ENCODE results near the gene XPR1.

Gene XPR1

GRCh38 chr1:180906511-180906910 lies 274.7 kb downstream of the XPR1 start:
- peaks cover 7 to 8% of the 10 kb centered on the region in 2 donors for H3K9me3 Mint-ChIP-seq
- peaks cover 9% of the 10 kb centered on the region for H3K4me1 Mint-ChIP-seq
- no peak for ATAC-seq
- H3K4me3 Mint-ChIP-seq = no peak overlapping the region
- DNase-seq = peak in 1 of 2 donors; percentile 7
- H3K27me3 Mint-ChIP-seq = peaks cover 29% of the 10 kb centered on the region
- H3K27ac Mint-ChIP-seq = no peak overlapping the region

DNA sequence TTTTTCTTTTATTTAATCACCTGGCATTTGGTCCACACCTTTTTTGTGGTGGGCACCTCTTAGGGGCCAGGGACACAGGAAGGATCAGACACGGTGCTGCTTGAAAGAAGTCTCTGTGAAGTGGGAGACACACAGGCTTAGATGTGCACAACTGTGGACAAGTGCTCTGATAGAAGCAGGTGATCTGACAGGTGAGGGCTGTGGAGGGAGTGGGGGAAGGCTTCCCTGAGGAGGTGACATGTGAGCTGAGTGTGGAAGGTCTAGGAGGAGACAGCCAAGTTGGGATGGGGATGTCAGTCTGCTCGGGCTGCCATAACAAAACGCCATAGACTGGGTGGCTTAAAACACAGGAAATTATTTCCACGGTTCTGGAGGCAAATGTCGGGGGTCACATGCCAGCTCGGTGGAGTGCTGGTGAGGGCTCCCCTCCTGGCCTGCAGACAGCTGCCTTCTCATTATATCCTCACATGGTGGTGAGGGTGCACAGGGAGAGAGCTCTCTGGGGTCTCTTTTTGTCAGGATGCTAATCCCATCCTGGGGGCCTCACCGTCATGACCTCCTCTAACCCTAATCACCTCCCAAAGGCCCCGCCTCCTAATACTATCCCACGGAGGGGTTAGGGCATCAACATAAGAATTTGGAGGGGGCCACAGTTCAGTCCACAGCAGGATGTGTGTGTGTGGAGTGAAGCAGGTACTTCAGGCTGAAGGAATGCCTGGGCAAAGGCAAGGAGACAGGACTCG lies 275.7 kb downstream of the XPR1 start:
- peaks cover 38% of the 10 kb centered on the region for H3K27me3 Mint-ChIP-seq
- no peak overlapping the region for H3K27ac Mint-ChIP-seq
- H3K9me3 Mint-ChIP-seq = peaks cover 7 to 8% of the 10 kb centered on the region in 2 donors
- H3K4me3 Mint-ChIP-seq = no peak overlapping the region
- DNase-seq (no peak), ATAC-seq (no peak)
- peaks cover 15% of the 10 kb centered on the region for H3K4me1 Mint-ChIP-seq

- Mint-ChIP-seq H3K9me3 (peaks cover 7 to 8% of the 10 kb centered on the region in 2 donors), H3K27me3 (peaks cover 40% of the 10 kb centered on the region), H3K4me3 (no peak overlapping the region), H3K27ac (no peak overlapping the region), H3K4me1 (peaks cover 15% of the 10 kb centered on the region)
- ATAC-seq = no peak
- peak in 1 of 2 donors; percentile 6 for DNase-seq
Measured at GRCh38 chr1:180908074-180908765, 276.4 kb downstream of the XPR1 start.

DNA sequence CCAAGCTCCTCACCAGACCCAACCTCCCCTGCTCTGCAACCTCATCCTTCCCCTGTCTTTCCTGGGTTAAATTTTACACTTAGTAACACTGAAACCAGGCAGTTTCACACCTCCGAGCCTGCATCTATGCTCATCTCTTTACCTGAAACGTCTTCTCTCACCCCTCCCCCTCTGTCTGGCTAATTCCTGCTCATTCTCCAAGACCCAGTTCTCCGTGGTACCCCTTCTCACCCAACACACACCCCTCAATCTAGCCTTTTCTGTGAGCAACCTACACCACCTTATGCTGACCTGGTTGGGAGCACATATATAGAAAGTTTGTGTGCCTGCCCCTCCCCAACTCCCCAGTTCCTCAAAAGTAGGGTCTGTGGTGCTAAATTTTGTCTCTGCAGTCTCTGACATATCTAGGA lies 277.2 kb downstream of the XPR1 start:
- ATAC-seq = no peak
- peak overlapping the region in 1 of 2 donors; percentile 34 for H3K27ac Mint-ChIP-seq
- peaks cover 48% of the 10 kb centered on the region for H3K27me3 Mint-ChIP-seq
- peaks cover 21% of the 10 kb centered on the region for H3K4me1 Mint-ChIP-seq
- peak in 1 of 2 donors; percentile 7 for DNase-seq
- H3K4me3 Mint-ChIP-seq = no peak overlapping the region
- H3K9me3 Mint-ChIP-seq = peaks cover 7 to 8% of the 10 kb centered on the region in 2 donors

DNA sequence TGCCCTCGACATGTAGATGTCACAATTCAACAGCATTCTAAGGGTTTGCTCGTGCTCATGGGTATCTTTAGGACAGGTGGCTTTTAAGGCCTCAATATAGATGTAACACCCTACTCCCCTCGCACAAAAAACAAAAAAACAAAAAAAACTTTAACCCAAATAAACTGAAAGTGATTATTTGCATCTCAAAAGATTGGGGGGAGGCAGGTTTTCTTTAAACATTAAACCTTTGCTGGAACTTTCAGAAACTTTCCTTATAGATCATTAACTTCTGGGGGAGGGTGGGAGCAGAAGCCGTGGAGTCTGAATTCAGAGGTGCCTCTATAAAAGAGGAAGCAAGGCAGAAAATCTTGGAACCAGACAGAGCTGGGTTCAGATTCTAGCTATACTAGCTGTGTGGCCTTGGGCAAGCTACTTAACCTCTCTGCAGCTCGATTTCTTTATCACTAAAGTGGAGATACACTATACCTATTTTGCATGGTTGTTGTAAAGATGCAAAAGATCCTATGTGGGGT lies 277.7 kb downstream of the XPR1 start:
- peaks cover 21% of the 10 kb centered on the region for H3K4me1 Mint-ChIP-seq
- H3K27ac Mint-ChIP-seq = peak overlapping the region in 1 of 2 donors; percentile 34
- DNase-seq (no peak), ATAC-seq (no peak)
- H3K4me3 Mint-ChIP-seq = no peak overlapping the region
- peaks cover 2 to 3% of the 10 kb centered on the region in 2 donors for H3K9me3 Mint-ChIP-seq
- H3K27me3 Mint-ChIP-seq = peaks cover 53% of the 10 kb centered on the region

GRCh38 chr1:180911640-180912191 lies 279.9 kb downstream of the XPR1 start:
- Mint-ChIP-seq H3K4me3 (peak overlapping the region; percentile 49 to 65), H3K9me3 (no peaks in the 10 kb centered on the region), H3K27me3 (peaks cover 65% of the 10 kb centered on the region), H3K27ac (no peak overlapping the region), H3K4me1 (peaks cover 21% of the 10 kb centered on the region)
- ATAC-seq (no peak), DNase-seq (no peak)

GRCh38 chr1:180912211-180912800 lies 280.5 kb downstream of the XPR1 start:
- DNase-seq = no peak
- H3K27ac Mint-ChIP-seq = no peak overlapping the region
- peak overlapping the region; percentile 49 to 65 for H3K4me3 Mint-ChIP-seq
- peaks cover 21% of the 10 kb centered on the region for H3K4me1 Mint-ChIP-seq
- H3K27me3 Mint-ChIP-seq = peaks cover 65% of the 10 kb centered on the region
- ATAC-seq = peak; percentile 35
- no peaks in the 10 kb centered on the region for H3K9me3 Mint-ChIP-seq

DNA sequence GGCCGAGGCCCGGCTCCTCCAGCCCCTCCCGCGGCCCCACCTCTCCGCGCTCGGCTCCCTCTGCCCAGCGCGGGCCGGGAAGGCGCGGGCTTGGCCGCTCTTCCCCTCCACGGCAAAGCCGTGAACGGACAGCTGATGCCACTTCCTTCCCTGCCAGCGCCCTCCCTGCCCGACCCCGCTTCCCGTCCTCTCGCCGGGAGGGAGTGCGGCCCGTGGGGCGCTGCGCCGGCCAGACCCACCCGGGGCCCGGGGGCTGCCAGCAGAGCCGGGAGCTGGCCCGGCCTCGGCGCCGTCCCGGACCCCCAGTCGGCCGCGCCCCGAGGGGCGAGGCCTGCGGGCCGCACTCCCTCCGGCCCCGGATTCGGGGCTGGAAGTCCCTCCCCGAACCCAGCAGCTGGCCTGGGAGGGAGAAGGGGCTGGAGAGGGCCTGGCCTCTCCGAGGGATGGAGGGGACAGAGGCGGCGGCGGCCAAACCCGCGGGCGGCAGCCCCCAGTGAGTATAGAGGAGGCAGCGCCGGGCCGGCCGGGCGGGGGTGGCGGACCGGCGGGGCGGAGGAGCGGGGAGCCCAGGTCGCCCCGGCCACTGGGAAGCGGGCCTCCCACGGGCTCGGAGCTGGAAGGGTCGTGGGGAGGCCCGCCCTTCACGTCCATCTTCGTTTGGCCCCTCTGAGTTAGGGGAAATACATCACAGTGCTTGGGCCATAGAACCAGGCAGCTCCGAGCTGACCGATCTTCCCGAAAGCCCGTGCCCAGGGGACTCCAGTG lies 281.2 kb downstream of the XPR1 start, which contains the start of gene KIAA1614:
Gene KIAA1614 (plus strand): TSS at position 97 of the 765 bp plus-strand sequence. CDS start 347 bp downstream, at position 444.
- Mint-ChIP-seq H3K4me3 (peak within 1 kb of the TSS; percentile 59 to 66), H3K9me3 (no peaks in the 10 kb centered on the region), H3K4me1 (peaks cover 21% of the 10 kb centered on the region), H3K27me3 (peaks cover 65% of the 10 kb centered on the region), H3K27ac (peak within 1 kb of the TSS in 1 of 2 donors; percentile 13)
- ATAC-seq (peak; percentile 62), DNase-seq (no peak)

DNA sequence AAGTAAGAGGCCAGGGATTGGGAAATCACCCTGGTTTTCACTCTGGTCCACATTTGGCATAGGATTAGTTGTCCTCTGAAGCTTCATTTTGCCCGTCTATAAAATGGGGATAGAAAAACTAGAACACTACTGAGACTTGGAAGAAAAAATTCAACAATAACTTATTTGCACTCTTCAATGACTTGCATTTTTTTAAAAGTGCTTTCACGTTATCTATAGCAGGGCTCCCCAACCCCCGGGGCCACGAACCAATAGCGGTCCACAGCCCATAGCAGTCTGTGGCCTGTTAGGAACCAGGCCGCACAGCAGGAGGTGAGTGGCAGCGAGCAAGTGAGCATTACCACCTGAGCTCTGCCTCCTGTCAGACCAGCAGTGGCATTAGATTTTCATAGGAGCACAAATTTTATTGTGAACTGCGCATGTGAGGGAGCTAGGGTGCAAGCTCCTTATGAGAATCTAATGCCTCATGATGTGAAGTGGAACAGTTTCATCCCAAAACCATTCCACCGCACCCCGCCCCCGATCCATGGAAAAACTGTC lies 283.7 kb downstream of the XPR1 start:
- peaks cover 46% of the 10 kb centered on the region for H3K27me3 Mint-ChIP-seq
- ATAC-seq = no peak
- no peaks in the 10 kb centered on the region for H3K9me3 Mint-ChIP-seq
- no peak overlapping the region for H3K27ac Mint-ChIP-seq
- no peak overlapping the region for H3K4me3 Mint-ChIP-seq
- no peak for DNase-seq
- H3K4me1 Mint-ChIP-seq = peaks cover 17% of the 10 kb centered on the region

DNA sequence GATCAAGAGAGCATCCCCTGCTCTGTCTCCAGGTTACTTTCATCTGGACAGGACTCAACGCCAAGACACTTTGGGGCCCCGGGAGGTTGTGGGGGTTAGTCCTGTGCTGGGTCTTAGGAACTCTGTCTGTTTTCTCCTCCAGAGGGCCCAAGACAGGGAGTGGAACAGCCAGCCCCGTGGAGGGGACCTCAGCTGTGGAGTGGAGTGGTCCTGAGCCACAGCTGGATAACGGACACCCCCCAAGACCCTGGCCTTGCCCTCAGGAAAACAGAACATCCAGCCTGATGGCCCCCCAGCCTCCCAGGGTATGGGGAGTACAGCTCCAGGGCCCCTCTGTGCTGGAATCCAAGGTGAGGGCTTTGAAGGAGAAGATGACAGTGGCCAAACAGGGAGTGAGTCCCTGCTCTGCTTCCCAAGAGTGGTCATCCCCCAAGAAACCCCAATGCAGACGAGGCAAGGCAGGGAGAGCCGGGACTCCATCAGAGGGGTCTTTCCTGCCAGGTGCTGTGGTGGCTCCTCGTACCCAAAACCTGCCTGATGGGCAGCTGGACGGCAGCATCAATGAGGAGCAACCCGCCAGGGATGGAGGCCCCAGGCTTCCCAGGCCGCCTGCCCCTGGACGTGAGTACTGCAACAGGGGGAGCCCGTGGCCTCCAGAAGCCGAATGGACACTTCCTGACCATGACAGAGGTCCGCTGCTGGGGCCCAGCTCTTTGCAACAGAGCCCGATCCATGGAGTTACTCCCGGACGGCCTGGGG lies 284.4 kb downstream of the XPR1 start:
- H3K9me3 Mint-ChIP-seq = no peaks in the 10 kb centered on the region
- H3K4me1 Mint-ChIP-seq = peaks cover 17% of the 10 kb centered on the region
- H3K27ac Mint-ChIP-seq = peak overlapping the region in 1 of 2 donors; percentile 34
- no peak overlapping the region for H3K4me3 Mint-ChIP-seq
- DNase-seq (no peak), ATAC-seq (no peak)
- peaks cover 39% of the 10 kb centered on the region for H3K27me3 Mint-ChIP-seq

GRCh38 chr1:180916771-180917170 lies 284.9 kb downstream of the XPR1 start:
- no peak for DNase-seq
- Mint-ChIP-seq H3K4me1 (peaks cover 16% of the 10 kb centered on the region), H3K4me3 (no peak overlapping the region), H3K9me3 (no peaks in the 10 kb centered on the region), H3K27ac (no peak overlapping the region), H3K27me3 (peaks cover 33% of the 10 kb centered on the region)
- no peak for ATAC-seq

- ATAC-seq = no peak
- Mint-ChIP-seq H3K4me3 (no peak overlapping the region), H3K9me3 (no peaks in the 10 kb centered on the region), H3K27ac (peak overlapping the region in 1 of 2 donors; percentile 38), H3K27me3 (peaks cover 27% of the 10 kb centered on the region), H3K4me1 (peaks cover 11% of the 10 kb centered on the region)
- DNase-seq = no peak
Measured at GRCh38 chr1:180917306-180918065, 285.7 kb downstream of the XPR1 start.

- Mint-ChIP-seq H3K27ac (no peak overlapping the region), H3K9me3 (no peaks in the 10 kb centered on the region), H3K4me1 (peaks cover 8% of the 10 kb centered on the region), H3K27me3 (peaks cover 26% of the 10 kb centered on the region), H3K4me3 (no peak overlapping the region)
- no peak for ATAC-seq
- DNase-seq = no peak
Measured at GRCh38 chr1:180918519-180918918, 286.7 kb downstream of the XPR1 start.

Data from stimulated activated naive CD8-positive, alpha-beta T cell treated with anti-CD3 and anti-CD28 coated beads, Interleukin-15, amount 100 ng/mL, for 72 hours (primary cell).